ENCODE data around the gene UBR1. TPM values are rescaled to one million over a fixed set of nuclear protein-coding genes. Genes with fewer than 3 reads are reported as not detected.
"Not testable (repeated sequence)": the region's sequence is repeated elsewhere in the genome, so short reads cannot be mapped to it uniquely, and the experiment has no call there.

The UBR1 gene
- total RNA-seq, 1 donor from 2014 or later, result 39.1 TPM

- TF ChIP-seq, protein P1, sequence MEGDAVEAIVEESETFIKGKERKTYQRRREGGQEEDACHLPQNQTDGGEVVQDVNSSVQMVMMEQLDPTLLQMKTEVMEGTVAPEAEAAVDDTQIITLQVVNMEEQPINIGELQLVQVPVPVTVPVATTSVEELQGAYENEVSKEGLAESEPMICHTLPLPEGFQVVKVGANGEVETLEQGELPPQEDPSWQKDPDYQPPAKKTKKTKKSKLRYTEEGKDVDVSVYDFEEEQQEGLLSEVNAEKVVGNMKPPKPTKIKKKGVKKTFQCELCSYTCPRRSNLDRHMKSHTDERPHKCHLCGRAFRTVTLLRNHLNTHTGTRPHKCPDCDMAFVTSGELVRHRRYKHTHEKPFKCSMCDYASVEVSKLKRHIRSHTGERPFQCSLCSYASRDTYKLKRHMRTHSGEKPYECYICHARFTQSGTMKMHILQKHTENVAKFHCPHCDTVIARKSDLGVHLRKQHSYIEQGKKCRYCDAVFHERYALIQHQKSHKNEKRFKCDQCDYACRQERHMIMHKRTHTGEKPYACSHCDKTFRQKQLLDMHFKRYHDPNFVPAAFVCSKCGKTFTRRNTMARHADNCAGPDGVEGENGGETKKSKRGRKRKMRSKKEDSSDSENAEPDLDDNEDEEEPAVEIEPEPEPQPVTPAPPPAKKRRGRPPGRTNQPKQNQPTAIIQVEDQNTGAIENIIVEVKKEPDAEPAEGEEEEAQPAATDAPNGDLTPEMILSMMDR (IDR thresholded peaks at IDR 0.05; ENCODE audit: unreplicated experiment), result no peak
- Mint-ChIP-seq H3K4me1 (ENCODE audit: low read depth) (no peaks in the 10 kb centered on the region), H3K4me3 (ENCODE audit: low read depth) (no peak overlapping the region), H3K9me3 (ENCODE audit: low read depth) (no peaks in the 10 kb centered on the region), H3K36me3 (ENCODE audit: insufficient read depth) (peaks cover 36% of the 10 kb centered on the region), H3K27me3 (no peaks in the 10 kb centered on the region), H3K27ac (no peak overlapping the region)
- no peak for DNase-seq (ENCODE audit: low spot score, unreplicated experiment)
Observed at GRCh38 chr15:43009206-43009605, 96.6 kb downstream of the UBR1 start.

DNA sequence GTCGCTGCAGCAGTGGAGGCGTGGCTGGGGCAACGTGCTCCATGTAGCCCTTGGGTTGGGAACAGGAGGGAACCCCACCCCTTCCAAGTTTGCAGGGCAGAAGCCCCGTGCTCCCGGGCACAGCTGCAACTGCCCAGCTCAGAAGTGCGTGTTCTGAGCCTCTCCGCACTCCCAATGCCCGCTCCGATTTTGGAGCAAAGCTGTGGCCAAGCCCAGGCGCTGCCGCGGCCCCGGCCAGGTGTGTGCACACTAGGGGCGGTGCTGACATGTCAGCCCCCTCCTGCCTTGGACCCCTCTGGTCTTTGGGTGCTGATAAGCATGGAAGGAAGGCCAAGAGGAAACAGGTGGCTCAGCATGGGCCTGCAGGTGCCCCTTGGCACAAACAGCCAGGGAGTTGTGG lies 97.7 kb downstream of the UBR1 start:
- H3K36me3 Mint-ChIP-seq (ENCODE audit: insufficient read depth), result peaks cover 37% of the 10 kb centered on the region
- TF ChIP-seq, protein P1 (IDR thresholded peaks at IDR 0.05; ENCODE audit: unreplicated experiment), result no peak
- no peak overlapping the region for H3K27ac Mint-ChIP-seq
- no peak overlapping the region for H3K4me3 Mint-ChIP-seq (ENCODE audit: low read depth)
- no peaks in the 10 kb centered on the region for H3K9me3 Mint-ChIP-seq (ENCODE audit: low read depth)
- no peaks in the 10 kb centered on the region for H3K4me1 Mint-ChIP-seq (ENCODE audit: low read depth)
- DNase-seq (ENCODE audit: low spot score, unreplicated experiment), result no peak
- no peaks in the 10 kb centered on the region for H3K27me3 Mint-ChIP-seq

DNA sequence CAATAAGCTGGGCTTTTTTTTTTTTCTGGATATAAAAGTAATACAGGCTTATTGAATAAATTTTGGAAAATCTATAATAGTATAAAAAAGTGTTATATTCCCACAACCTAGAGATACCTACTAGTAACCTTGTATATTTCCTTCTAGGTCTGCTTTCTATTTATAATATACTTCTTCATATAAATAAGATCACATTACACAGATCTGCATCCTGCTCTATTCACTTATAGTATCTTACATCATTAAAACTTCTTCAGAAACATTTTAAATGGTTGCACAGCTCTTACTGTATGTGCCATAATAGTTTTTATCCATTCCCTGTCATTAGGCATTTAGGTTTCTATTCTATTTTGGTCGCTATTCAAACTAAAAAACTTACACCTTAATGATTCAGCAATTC lies 98.3 kb downstream of the UBR1 start:
- Mint-ChIP-seq H3K9me3 (ENCODE audit: low read depth) (no peaks in the 10 kb centered on the region), H3K4me1 (ENCODE audit: low read depth) (no peaks in the 10 kb centered on the region), H3K27ac (no peak overlapping the region), H3K27me3 (no peaks in the 10 kb centered on the region), H3K4me3 (ENCODE audit: low read depth) (no peak overlapping the region), H3K36me3 (ENCODE audit: insufficient read depth) (peaks cover 38% of the 10 kb centered on the region)
- no peak for DNase-seq (ENCODE audit: low spot score, unreplicated experiment)
- TF ChIP-seq, protein P1 (IDR thresholded peaks at IDR 0.05; ENCODE audit: unreplicated experiment), result no peak

DNA sequence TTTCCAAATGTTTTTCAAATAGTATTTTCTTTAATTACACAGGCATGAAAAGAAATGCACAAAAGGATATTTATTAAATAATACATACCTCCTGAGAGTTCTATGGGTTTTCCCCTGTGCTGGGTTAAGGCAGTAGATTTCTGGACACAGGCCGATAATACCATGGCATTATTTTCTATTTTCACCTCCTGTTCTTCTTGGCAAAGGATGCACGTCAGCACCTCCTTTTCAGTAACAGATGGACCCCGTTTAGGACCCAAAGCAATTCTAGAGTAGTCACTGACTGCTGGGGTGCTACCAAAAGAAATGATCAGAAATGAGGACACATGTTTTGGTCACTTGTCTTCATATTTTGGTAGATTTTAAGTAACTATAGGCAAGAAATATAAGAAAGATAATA lies 98.8 kb downstream of the UBR1 start:
- DNase-seq (ENCODE audit: low spot score, unreplicated experiment), result no peak

DNA sequence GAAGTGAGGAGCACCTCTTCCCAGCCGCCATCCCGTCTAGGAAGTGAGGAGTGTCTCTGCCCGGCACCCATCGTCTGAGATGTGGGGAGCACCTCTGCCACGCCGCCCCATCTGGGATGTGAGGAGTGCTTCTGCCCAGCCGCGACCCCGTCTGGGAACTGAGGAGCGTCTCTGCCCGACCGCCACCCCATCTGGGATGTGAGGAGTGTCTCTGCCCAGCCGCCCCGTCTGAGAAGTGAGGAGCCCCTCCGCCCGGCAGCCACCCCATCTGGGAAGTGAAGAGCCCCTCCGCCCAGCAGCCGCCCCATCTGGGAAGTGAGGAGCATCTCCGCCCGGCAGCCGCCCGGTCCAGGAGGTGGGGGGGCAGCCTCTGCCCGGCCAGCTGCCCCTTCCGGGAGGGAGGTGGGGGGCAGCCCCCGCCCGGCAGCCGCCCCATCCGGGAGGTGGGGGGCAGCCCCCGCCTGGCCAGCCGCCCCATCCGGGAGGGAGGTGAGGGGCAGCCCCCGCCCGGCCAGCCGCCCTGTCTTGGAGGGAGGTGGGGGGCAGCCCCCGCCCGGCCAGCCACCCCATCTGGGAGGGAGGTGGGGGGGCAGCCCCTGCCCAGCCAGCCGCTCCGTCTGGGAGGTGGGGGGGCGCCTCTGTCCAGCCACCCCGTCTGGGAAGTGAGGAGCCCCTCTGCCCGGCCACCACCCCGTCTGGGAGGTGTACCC lies 100.8 kb downstream of the UBR1 start:
- not testable (repeated sequence) for DNase-seq (ENCODE audit: low spot score, unreplicated experiment); H3K27me3 Mint-ChIP-seq; H3K4me3 Mint-ChIP-seq (ENCODE audit: low read depth); H3K27ac Mint-ChIP-seq; H3K4me1 Mint-ChIP-seq (ENCODE audit: low read depth); H3K9me3 Mint-ChIP-seq (ENCODE audit: low read depth)
- peaks cover 30% of the 10 kb centered on the region for H3K36me3 Mint-ChIP-seq (ENCODE audit: insufficient read depth)

More for the DNA sequence above, 98.8 kb downstream of the UBR1 start:
- Mint-ChIP-seq H3K4me3 (ENCODE audit: low read depth) (no peak overlapping the region), H3K4me1 (ENCODE audit: low read depth) (no peaks in the 10 kb centered on the region), H3K9me3 (ENCODE audit: low read depth) (no peaks in the 10 kb centered on the region), H3K27ac (no peak overlapping the region), H3K36me3 (ENCODE audit: insufficient read depth) (peaks cover 37% of the 10 kb centered on the region), H3K27me3 (no peaks in the 10 kb centered on the region)
- TF ChIP-seq, protein P1 (IDR thresholded peaks at IDR 0.05; ENCODE audit: unreplicated experiment), result no peak

DNA sequence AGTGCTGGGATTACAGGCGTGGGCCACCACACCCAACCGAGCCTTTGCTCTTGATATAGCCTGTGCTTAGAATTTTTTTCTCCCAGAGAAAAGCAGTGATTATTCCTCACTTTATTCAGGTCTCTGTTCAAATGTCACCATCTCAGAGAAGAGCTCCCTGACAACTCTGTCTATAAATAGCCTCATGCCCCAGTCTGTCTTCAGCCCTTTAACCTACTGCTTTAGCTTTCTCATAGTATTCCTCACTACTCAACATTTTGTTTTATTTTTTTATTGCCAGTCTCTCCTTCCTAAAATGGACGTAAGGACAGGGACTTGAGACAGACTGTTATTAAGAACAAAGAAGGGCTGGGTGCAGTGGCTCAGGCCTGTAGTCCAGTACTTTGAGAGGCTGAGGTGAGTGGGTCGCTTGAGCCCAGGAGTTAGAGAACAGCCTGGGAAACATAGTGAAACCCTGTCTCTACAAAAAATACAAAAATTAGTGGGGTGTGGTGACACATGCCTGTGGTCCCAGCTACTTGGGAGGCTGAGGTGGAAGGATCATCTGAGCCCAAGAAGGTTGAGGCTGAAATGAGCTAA lies 106.5 kb downstream of the UBR1 start:
- Mint-ChIP-seq H3K4me1 (ENCODE audit: low read depth) (no peaks in the 10 kb centered on the region), H3K27me3 (no peaks in the 10 kb centered on the region), H3K27ac (no peak overlapping the region), H3K9me3 (ENCODE audit: low read depth) (no peaks in the 10 kb centered on the region), H3K36me3 (ENCODE audit: insufficient read depth) (peaks cover 37% of the 10 kb centered on the region), H3K4me3 (ENCODE audit: low read depth) (no peak overlapping the region)
- no peak for DNase-seq (ENCODE audit: low spot score, unreplicated experiment)
- TF ChIP-seq, protein P1 (IDR thresholded peaks at IDR 0.05; ENCODE audit: unreplicated experiment), result no peak
